Stimulated activated CD4-positive, alpha-beta T cell treated with anti-CD3 and anti-CD28 coated beads, Interleukin-12 subunit alpha, Interleukin-12 subunit beta, amount 100 ng/mL, for 24 hours (primary cell): Measurements from ENCODE around the gene TLR9.

Experiments used
- DNase-seq, 2 experiments: peaks; one replicate each; pipeline ENCODE4 v3.0.0-alpha.2; 2020; ENCODE audit warnings: low read depth in 2 of 2

Gene TLR9

DNA sequence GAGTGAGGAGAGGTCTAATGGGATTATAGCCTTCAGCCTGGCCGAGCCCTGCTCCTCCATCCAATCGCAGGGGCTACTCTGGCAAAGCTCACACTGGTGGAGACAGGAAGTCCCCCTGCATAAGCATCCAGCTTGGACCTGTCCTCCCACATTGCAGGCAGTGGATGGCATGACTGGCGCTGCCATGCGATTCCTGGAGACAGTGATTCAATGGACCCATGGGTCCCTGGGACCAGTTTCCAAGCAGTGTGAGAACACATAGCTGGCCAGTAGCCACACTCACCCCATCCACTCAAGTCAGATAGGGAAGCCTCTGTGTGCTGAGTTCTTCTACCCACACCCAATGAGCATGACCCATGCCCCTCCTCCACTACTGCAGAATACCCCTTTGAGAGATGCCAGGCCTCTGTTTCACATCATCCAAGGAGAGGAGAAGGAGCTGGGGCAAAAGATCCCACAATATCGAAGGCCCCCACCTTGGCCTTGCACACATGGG, 53.1 kb downstream of the TLR9 start:
- DNase-seq: no peak

GRCh38 chr3:52171514-52172261, 53.8 kb downstream of the TLR9 start:
- no peak for DNase-seq
